ENCODE data around the gene DMAC1. TPM values are rescaled to one million over a fixed set of nuclear protein-coding genes. Genes with fewer than 3 reads are reported as not detected.

DMAC1 gene
- total RNA-seq, 2 experiments from 2014 or later: 51.1 to 52.1 TPM

GRCh38 chr9:7811677-7812076, 12.1 kb upstream of the DMAC1 start:
- H3K27me3 Mint-ChIP-seq (ENCODE audit: low read depth): no peaks in the 10 kb centered on the region
- no peak for DNase-seq
- intact Hi-C loops (cut with micrococcal nuclease): no loop called here
- H3K9me3 Mint-ChIP-seq: no peaks in the 10 kb centered on the region
- H3K4me3 Mint-ChIP-seq: no peak overlapping the region
- H3K36me3 Mint-ChIP-seq (ENCODE audit: low read depth): no peaks in the 10 kb centered on the region
- CTCF ChIA-PET: no interaction called here
- H3K27ac Mint-ChIP-seq: no peak overlapping the region
- H3K4me1 Mint-ChIP-seq (ENCODE audit: low read depth): no peaks in the 10 kb centered on the region

GRCh38 chr9:7802666-7803065, 3.1 kb upstream of the DMAC1 start:
- intact Hi-C loops (cut with micrococcal nuclease): loop anchor here (5.0 kb wide), 1 partner anchor 75 kb away; no protein-coding TSS in a partner anchor
- H3K4me1 Mint-ChIP-seq (ENCODE audit: low read depth): peaks cover 13% of the 10 kb centered on the region
- no peak overlapping the region for H3K27ac Mint-ChIP-seq
- no peaks in the 10 kb centered on the region for H3K27me3 Mint-ChIP-seq (ENCODE audit: low read depth)
- H3K36me3 Mint-ChIP-seq (ENCODE audit: low read depth): no peaks in the 10 kb centered on the region
- no peak overlapping the region for H3K4me3 Mint-ChIP-seq
- H3K9me3 Mint-ChIP-seq: no peaks in the 10 kb centered on the region
- CTCF ChIA-PET: no interaction called here
- DNase-seq: no peak

DNA sequence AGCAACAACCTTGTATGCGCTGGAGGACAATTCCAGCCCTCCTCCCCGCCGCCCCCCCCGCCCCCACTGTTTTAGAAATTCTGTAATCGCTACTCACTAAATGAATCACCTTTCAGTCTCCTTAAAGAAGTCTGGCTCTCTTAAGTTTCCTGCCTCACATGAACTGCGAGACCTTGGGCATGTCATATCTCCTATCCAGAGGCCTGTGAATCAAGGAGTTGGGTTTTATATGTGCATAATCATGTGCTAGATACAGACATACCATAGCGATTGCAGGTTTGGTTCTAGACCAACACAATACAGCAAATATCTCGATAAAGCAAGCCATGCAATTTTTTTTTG, 337 bp upstream of the DMAC1 start:
- Mint-ChIP-seq H3K36me3 (ENCODE audit: low read depth) (peaks cover 14% of the 10 kb centered on the region), H3K27ac (peak overlapping the region; percentile 94), H3K9me3 (no peaks in the 10 kb centered on the region), H3K27me3 (ENCODE audit: low read depth) (no peaks in the 10 kb centered on the region), H3K4me3 (peak overlapping the region; percentile 91), H3K4me1 (ENCODE audit: low read depth) (peaks cover 25% of the 10 kb centered on the region)
- no peak for DNase-seq
- CTCF ChIA-PET: no interaction called here
- intact Hi-C loops (cut with micrococcal nuclease): loop anchor here (1.0 to 10.0 kb wide), 7 partner anchors 44 to 1043 kb away; partner anchors contain the start of gene KDM4C

GRCh38 chr9:7794196-7794595, 5.4 kb downstream of the DMAC1 start:
- Mint-ChIP-seq H3K36me3 (ENCODE audit: low read depth) (peaks cover 39% of the 10 kb centered on the region), H3K27me3 (ENCODE audit: low read depth) (no peaks in the 10 kb centered on the region), H3K9me3 (no peaks in the 10 kb centered on the region), H3K27ac (peak overlapping the region; percentile 48), H3K4me1 (ENCODE audit: low read depth) (peaks cover 31% of the 10 kb centered on the region), H3K4me3 (no peak overlapping the region)
- DNase-seq: no peak
- CTCF ChIA-PET: no interaction called here
- intact Hi-C loops (cut with micrococcal nuclease): loop anchor here (10.0 kb wide), 1 partner anchor 219 kb away; no protein-coding TSS in a partner anchor

DNA sequence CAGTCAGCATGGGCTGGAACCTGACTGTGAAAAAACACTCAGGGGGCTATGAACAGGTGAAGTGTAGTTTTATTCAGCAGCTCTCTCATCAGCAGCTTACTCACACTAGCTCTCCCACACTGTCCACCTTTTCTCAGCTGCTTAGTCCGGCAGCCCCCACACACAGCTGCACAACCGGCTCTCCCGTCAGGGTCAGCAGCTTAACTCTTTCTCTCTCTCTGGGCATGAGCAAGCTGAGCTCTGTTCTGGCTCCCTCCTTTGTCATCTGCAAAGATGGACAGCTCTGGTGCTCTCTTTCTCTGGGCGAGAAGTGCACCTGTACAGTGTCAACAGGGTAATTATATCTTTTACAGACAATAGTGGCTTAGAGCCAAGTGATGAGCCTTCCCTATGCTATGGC, 8.2 kb downstream of the DMAC1 start:
- no peak for DNase-seq
- H3K36me3 Mint-ChIP-seq (ENCODE audit: low read depth): peaks cover 34% of the 10 kb centered on the region
- CTCF ChIA-PET: interaction anchor here (0.5 to 0.6 kb wide), 2 partner anchors 58 to 181 kb away, joined by 4 to 6 read pairs; no protein-coding TSS in a partner anchor

DNA sequence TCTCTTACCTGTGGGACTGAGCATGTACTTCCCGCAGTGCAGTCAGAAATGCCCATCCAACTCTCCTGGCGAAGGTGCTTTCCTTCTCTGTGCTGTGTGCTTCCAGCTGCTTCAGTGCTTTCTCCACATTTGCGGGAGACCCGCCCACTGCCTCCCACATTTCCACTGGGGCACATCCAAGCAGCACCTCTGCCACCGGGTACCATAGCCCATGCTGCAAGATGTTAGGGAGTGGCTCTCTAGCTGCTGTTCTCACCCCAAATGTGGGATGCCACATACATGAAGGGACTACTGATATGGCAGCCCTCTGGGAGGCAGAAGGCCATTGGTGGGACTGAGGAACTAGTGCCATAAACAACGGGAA, 8.8 kb downstream of the DMAC1 start:
- Mint-ChIP-seq H3K4me3 (no peak overlapping the region), H3K9me3 (no peaks in the 10 kb centered on the region), H3K4me1 (ENCODE audit: low read depth) (peaks cover 15% of the 10 kb centered on the region), H3K36me3 (ENCODE audit: low read depth) (peaks cover 31% of the 10 kb centered on the region), H3K27me3 (ENCODE audit: low read depth) (no peaks in the 10 kb centered on the region), H3K27ac (no peak overlapping the region)
- CTCF ChIA-PET: interaction anchor here (0.5 to 0.6 kb wide), 2 partner anchors 59 to 182 kb away, joined by 4 to 6 read pairs; no protein-coding TSS in a partner anchor
- intact Hi-C loops (cut with micrococcal nuclease): loop anchor here (10.0 kb wide), 1 partner anchor 216 kb away; no protein-coding TSS in a partner anchor
- no peak for DNase-seq

More for the DNA sequence above, 8.2 kb downstream of the DMAC1 start:
- H3K27ac Mint-ChIP-seq: no peak overlapping the region
- intact Hi-C loops (cut with micrococcal nuclease): loop anchor here (10.0 kb wide), 1 partner anchor 217 kb away; no protein-coding TSS in a partner anchor
- no peaks in the 10 kb centered on the region for H3K27me3 Mint-ChIP-seq (ENCODE audit: low read depth)
- no peak overlapping the region for H3K4me3 Mint-ChIP-seq
- peaks cover 18% of the 10 kb centered on the region for H3K4me1 Mint-ChIP-seq (ENCODE audit: low read depth)
- H3K9me3 Mint-ChIP-seq: no peaks in the 10 kb centered on the region

- intact Hi-C loops (cut with micrococcal nuclease): loop anchor here (10.0 kb wide), 1 partner anchor 215 kb away; no protein-coding TSS in a partner anchor
- CTCF ChIA-PET: no interaction called here
- Mint-ChIP-seq H3K4me1 (ENCODE audit: low read depth) (peaks cover 13% of the 10 kb centered on the region), H3K4me3 (no peak overlapping the region), H3K27ac (no peak overlapping the region), H3K36me3 (ENCODE audit: low read depth) (peaks cover 29% of the 10 kb centered on the region), H3K27me3 (ENCODE audit: low read depth) (no peaks in the 10 kb centered on the region), H3K9me3 (no peaks in the 10 kb centered on the region)
- no peak for DNase-seq
Measured at GRCh38 chr9:7790022-7790818, 9.4 kb downstream of the DMAC1 start.

DNA sequence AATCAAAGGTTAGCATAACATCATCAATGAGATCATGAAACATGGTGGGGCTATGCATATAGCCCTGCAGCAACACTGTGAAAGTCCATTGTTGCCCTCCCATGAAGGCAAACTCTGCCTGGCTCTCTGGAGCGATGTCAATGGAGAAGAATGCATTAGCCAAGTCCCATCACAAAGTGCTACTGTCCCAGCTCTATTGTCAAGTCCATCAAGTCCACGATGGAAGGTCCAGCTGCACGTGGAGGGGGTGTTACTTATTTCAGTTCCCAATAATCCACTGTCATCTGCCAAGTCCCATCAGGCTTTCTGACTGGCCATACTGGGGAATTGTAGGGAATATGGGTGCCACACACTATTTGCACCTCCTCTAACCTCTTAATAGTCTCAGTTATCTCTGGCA, 10.8 kb downstream of the DMAC1 start:
- Mint-ChIP-seq H3K9me3 (no peaks in the 10 kb centered on the region), H3K27me3 (ENCODE audit: low read depth) (no peaks in the 10 kb centered on the region), H3K4me1 (ENCODE audit: low read depth) (peaks cover 6% of the 10 kb centered on the region), H3K27ac (no peak overlapping the region), H3K36me3 (ENCODE audit: low read depth) (peaks cover 19% of the 10 kb centered on the region), H3K4me3 (no peak overlapping the region)
- DNase-seq: no peak
- CTCF ChIA-PET: no interaction called here
- intact Hi-C loops (cut with micrococcal nuclease): no loop called here

GRCh38 chr9:7785813-7786212, 13.8 kb downstream of the DMAC1 start:
- no peaks in the 10 kb centered on the region for H3K4me1 Mint-ChIP-seq (ENCODE audit: low read depth)
- H3K36me3 Mint-ChIP-seq (ENCODE audit: low read depth): peaks cover 3% of the 10 kb centered on the region
- DNase-seq: no peak
- no peak overlapping the region for H3K27ac Mint-ChIP-seq
- no peak overlapping the region for H3K4me3 Mint-ChIP-seq
- no peaks in the 10 kb centered on the region for H3K27me3 Mint-ChIP-seq (ENCODE audit: low read depth)
- intact Hi-C loops (cut with micrococcal nuclease): no loop called here
- CTCF ChIA-PET: no interaction called here
- H3K9me3 Mint-ChIP-seq: no peaks in the 10 kb centered on the region

- CTCF ChIA-PET: no interaction called here
- H3K4me3 Mint-ChIP-seq: no peak overlapping the region
- no peak for DNase-seq
Measured at GRCh38 chr9:7784472-7784871, 15.1 kb downstream of the DMAC1 start.

DNA sequence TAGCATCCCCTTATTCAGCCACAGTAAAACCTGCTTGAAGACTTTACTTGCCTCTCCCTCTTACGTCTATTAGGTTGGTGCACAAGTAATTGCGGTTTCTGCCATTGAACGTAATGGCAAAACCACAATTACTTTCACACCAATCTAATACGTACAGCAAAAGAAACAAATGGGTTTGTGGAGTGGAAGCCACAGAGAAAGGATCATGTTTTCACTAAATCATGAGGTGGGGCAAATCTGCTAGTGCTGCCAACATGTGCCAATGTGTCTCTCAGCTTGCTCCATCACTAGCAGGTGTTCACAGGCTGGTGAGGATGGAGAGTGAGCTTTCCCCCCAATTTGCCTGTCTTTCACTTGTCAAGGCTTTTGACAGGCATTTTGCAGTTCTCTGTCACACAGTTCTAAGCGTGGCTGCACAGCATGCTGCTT, 15.9 kb downstream of the DMAC1 start:
- no peaks in the 10 kb centered on the region for H3K27me3 Mint-ChIP-seq (ENCODE audit: low read depth)
- intact Hi-C loops (cut with micrococcal nuclease): no loop called here
- no peak for DNase-seq
- H3K9me3 Mint-ChIP-seq: no peaks in the 10 kb centered on the region
- H3K4me3 Mint-ChIP-seq: no peak overlapping the region
- H3K27ac Mint-ChIP-seq: no peak overlapping the region
- H3K36me3 Mint-ChIP-seq (ENCODE audit: low read depth): peaks cover 3% of the 10 kb centered on the region
- no peaks in the 10 kb centered on the region for H3K4me1 Mint-ChIP-seq (ENCODE audit: low read depth)
- CTCF ChIA-PET: no interaction called here

More at GRCh38 chr9:7784472-7784871, 15.1 kb downstream of the DMAC1 start:
- H3K36me3 Mint-ChIP-seq (ENCODE audit: low read depth): peaks cover 3% of the 10 kb centered on the region
- H3K4me1 Mint-ChIP-seq (ENCODE audit: low read depth): no peaks in the 10 kb centered on the region
- intact Hi-C loops (cut with micrococcal nuclease): no loop called here
- no peak overlapping the region for H3K27ac Mint-ChIP-seq
- H3K9me3 Mint-ChIP-seq: no peaks in the 10 kb centered on the region
- no peaks in the 10 kb centered on the region for H3K27me3 Mint-ChIP-seq (ENCODE audit: low read depth)

DNA sequence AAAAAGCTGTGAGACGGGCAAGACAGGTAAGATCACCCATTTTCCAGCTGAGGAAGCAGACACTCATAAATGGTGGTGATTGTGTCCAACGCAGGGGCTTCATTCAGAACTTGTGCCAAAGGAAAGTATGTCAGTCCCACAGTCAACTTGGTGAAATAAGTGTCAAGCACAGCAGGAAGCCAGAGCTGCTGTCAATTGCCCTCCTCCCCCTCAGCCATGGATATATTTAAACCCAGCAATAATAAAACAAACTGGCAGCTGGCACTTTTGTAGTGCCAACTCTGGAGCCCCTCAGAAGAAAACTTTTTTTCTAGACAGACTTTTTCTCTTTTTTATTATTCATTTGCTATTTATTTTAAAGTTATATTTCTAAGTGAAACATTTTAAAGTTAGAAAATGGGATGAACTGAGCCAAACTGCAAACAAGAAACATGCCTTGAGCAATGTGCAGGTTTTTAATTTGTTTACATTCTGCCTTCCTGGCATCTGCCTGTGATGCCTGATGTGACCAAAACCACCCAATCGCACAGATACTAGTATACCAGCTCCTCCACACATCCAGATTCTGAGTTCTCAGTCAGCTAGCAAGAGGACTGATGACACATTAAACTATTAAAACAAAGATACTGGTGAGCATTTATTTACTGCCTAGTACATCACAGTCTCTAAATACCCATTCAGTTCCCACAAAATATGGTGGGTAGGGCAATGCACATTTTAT, 17.0 kb downstream of the DMAC1 start:
- Mint-ChIP-seq H3K4me1 (ENCODE audit: low read depth) (no peaks in the 10 kb centered on the region), H3K27me3 (ENCODE audit: low read depth) (no peaks in the 10 kb centered on the region), H3K27ac (no peak overlapping the region), H3K9me3 (no peaks in the 10 kb centered on the region), H3K4me3 (no peak overlapping the region), H3K36me3 (ENCODE audit: low read depth) (peaks cover 3% of the 10 kb centered on the region)
- CTCF ChIA-PET: interaction anchor here (1.2 kb wide), 1 partner anchor 12 kb away, joined by 3 read pairs; no protein-coding TSS in a partner anchor
- intact Hi-C loops (cut with micrococcal nuclease): no loop called here
- DNase-seq: no peak
